ENCODE data around the gene CAMTA1.

DNA sequence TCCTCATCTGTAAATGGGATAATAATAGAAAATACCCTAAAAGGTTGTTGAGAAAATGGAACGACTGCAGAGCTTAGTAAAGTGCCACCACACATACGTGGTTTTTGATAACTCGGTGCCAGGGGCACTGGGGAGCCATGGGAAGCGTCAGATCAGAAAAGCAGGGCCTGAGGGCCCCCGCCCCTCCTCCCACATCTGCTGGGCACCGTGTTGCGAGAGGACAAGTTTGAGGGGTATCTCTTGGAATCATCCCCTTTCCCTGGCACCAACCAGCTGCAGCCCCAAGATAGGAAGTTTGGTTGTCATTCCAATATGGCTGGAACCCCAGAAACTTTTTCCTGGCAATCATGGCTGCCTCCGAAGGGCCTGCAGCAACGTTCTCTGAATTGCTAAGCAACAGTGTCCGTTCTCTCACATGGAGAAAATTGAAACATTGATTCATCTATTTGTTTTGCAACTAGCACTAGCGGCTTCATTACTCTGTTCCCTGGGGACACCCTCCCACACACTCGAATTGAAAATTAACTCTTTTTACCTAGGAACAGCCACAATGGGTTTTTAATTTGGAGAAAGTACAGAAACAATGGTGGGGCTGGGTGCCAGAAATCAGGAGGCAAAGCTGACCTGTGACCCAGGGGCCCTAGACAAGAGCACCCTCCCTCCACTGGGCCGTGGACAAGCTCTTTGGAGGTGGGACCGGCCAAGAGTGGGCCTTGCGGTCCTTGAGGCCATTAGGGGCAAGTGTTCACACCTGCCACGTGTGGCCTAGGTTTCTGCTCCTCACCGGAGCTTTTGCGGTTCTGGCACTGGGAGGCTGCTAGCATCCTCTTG is 795.9 kb downstream of the CAMTA1 start:
- TF ChIP-seq, protein P1, sequence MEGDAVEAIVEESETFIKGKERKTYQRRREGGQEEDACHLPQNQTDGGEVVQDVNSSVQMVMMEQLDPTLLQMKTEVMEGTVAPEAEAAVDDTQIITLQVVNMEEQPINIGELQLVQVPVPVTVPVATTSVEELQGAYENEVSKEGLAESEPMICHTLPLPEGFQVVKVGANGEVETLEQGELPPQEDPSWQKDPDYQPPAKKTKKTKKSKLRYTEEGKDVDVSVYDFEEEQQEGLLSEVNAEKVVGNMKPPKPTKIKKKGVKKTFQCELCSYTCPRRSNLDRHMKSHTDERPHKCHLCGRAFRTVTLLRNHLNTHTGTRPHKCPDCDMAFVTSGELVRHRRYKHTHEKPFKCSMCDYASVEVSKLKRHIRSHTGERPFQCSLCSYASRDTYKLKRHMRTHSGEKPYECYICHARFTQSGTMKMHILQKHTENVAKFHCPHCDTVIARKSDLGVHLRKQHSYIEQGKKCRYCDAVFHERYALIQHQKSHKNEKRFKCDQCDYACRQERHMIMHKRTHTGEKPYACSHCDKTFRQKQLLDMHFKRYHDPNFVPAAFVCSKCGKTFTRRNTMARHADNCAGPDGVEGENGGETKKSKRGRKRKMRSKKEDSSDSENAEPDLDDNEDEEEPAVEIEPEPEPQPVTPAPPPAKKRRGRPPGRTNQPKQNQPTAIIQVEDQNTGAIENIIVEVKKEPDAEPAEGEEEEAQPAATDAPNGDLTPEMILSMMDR (IDR thresholded peaks at IDR 0.05; ENCODE audit: poor library complexity): no peak
- TF ChIP-seq EZH2phosphoT487 (IDR thresholded peaks at IDR 0.05; ENCODE audit: low read depth, severe bottlenecking, unreplicated experiment): no peak

Measured in hepatocyte (in vitro differentiated cells).